GM23338 (cell line): Measurements from ENCODE around the gene ARMC7. TPM values are rescaled to one million over a fixed set of nuclear protein-coding genes. Genes with fewer than 3 reads are reported as not detected.
A peak's percentile ranks its signal among the peaks of the same experiment; 100 is the strongest.
"Not testable (repeated sequence)": the region's sequence is repeated elsewhere in the genome, so short reads cannot be mapped to it uniquely, and the experiment has no call there.

ENCODE experiments used
- ATAC-seq: fragments of 200-7000 bp; cut with Tn5 transposase; 3 replicates; pipeline ENCODE4 v1.9.1; 2020
- DNase-seq: peaks from one replicate; pipeline ENCODE4 v3.0.0-alpha.2; 2015; ENCODE audit warnings: low spot score
- H2AFZ ChIP-seq: fragments of 200-600 bp; sonication (generic); 2 replicates; pipeline ENCODE4 v1.8.0; 2016; ENCODE audit warnings: antibody characterized with exemption, mild to moderate bottlenecking, moderate library complexity
- H3F3A ChIP-seq: fragments of 200-600 bp; sonication (generic); replicated peaks from 2 replicates; pipeline ENCODE4 v1.8.0; 2017; ENCODE audit warnings: antibody characterized with exemption, mixed run types, low read depth
- H3K27ac ChIP-seq: fragments of 200-600 bp; sonication (generic); 2 replicates; pipeline ENCODE4 v1.6.1; 2016; ENCODE audit warnings: low read depth
- H3K27me3 ChIP-seq: fragments of 200-600 bp; sonication (generic); 2 replicates; pipeline ENCODE4 v1.8.0; 2016; ENCODE audit warnings: mild to moderate bottlenecking, mixed run types, moderate library complexity; ENCODE audit not compliant: insufficient read depth
- H3K36me3 ChIP-seq: fragments of 200-600 bp; sonication (generic); 2 replicates; pipeline ENCODE4 v1.8.0; 2016; ENCODE audit warnings: mild to moderate bottlenecking; ENCODE audit not compliant: insufficient read depth
- H3K4me1 ChIP-seq: fragments of 200-600 bp; sonication (generic); 2 replicates; pipeline ENCODE4 v1.8.0; 2016; ENCODE audit warnings: mild to moderate bottlenecking, moderate library complexity; ENCODE audit not compliant: insufficient read depth
- H3K4me2 ChIP-seq: fragments of 200-600 bp; sonication (generic); 2 replicates; pipeline ENCODE4 v1.7.1; 2017; ENCODE audit warnings: mixed run types
- H3K4me3 ChIP-seq: fragments of 200-600 bp; sonication (generic); 2 replicates; pipeline ENCODE4 v1.6.1; 2016; ENCODE audit warnings: mixed run types
- H3K79me2 ChIP-seq: fragments of 200-600 bp; sonication (generic); replicated peaks from 2 replicates; pipeline ENCODE4 v1.8.0; 2017; ENCODE audit warnings: mild to moderate bottlenecking; ENCODE audit not compliant: insufficient read depth
- H3K9me2 ChIP-seq: fragments of 200-600 bp; sonication (generic); 2 replicates; pipeline ENCODE4 v1.8.0; 2017; ENCODE audit not compliant: insufficient read depth
- H4K20me1 ChIP-seq: fragments of 200-600 bp; sonication (generic); replicated peaks from 2 replicates; pipeline ENCODE4 v1.8.0; 2017; ENCODE audit warnings: mild to moderate bottlenecking; ENCODE audit not compliant: insufficient read depth
- H3K27ac Mint-ChIP-seq: 2 replicates; pipeline ENCODE4 v1.8.0; 2020; ENCODE audit warnings: inconsistent platforms, mild to moderate bottlenecking, moderate library complexity, mixed read lengths
- H3K27me3 Mint-ChIP-seq: 3 replicates; pipeline ENCODE4 v1.8.0; 2022; ENCODE audit warnings: low read depth, mild to moderate bottlenecking, moderate library complexity, mixed read lengths, inconsistent platforms; ENCODE audit not compliant: insufficient read depth, poor library complexity
- H3K36me3 Mint-ChIP-seq: 3 replicates; pipeline ENCODE4 v1.8.0; 2021; ENCODE audit warnings: low read depth, mild to moderate bottlenecking, inconsistent platforms, moderate library complexity, mixed read lengths
- H3K4me1 Mint-ChIP-seq: 3 replicates; pipeline ENCODE4 v1.8.0; 2020; ENCODE audit warnings: mild to moderate bottlenecking, inconsistent platforms, mixed read lengths
- H3K4me3 Mint-ChIP-seq: 3 replicates; pipeline ENCODE4 v1.8.0; 2021; ENCODE audit warnings: moderate library complexity, mild to moderate bottlenecking, inconsistent platforms, mixed read lengths
- H3K9me3 Mint-ChIP-seq: 3 replicates; pipeline ENCODE4 v1.8.0; 2020; ENCODE audit warnings: moderate library complexity, mild to moderate bottlenecking, inconsistent platforms, mixed read lengths
- CTCF ChIP-seq, 2 experiments: fragments of 200-600 bp in 1 of 2; sonication (generic) in 1 of 2; conservative IDR thresholded peaks; 2 replicates each; pipeline versions ENCODE4 v1.5.1 to v1.6.1; 2016 to 2017; ENCODE audit warnings: antibody characterized with exemption in 2 of 2, low read depth in 2 of 2, mild to moderate bottlenecking in 2 of 2, moderate library complexity in 1 of 2
- ETS1 ChIP-seq: IDR thresholded peaks from 2 replicates; pipeline ENCODE4 v1.6.1; 2016; ENCODE audit warnings: antibody characterized with exemption
- EZH2 ChIP-seq: fragments of 200-600 bp; sonication (generic); IDR thresholded peaks from one replicate; pipeline ENCODE4 v1.8.0; 2017; ENCODE audit warnings: antibody characterized with exemption, mild to moderate bottlenecking, low read depth; ENCODE audit not compliant: unreplicated experiment
- JUNB ChIP-seq: IDR thresholded peaks from one replicate; pipeline ENCODE4 v1.6.1; 2016; ENCODE audit warnings: antibody characterized with exemption; ENCODE audit not compliant: unreplicated experiment
- NANOG ChIP-seq: IDR thresholded peaks from 2 replicates; pipeline ENCODE4 v1.6.1; 2016; ENCODE audit warnings: antibody characterized with exemption, borderline replicate concordance
- POLR2AphosphoS5 ChIP-seq: IDR thresholded peaks from 2 replicates; pipeline ENCODE4 v1.6.1; 2016; ENCODE audit warnings: antibody characterized with exemption, low read depth
- ZNF114 ChIP-seq: fragments of 250-450 bp; sonication (Bioruptor Pico); IDR thresholded peaks from 2 replicates; pipeline ENCODE4 v1.5.0; 2020; ENCODE audit warnings: mild to moderate bottlenecking, moderate library complexity
- ZNF462 ChIP-seq: fragments of 250-450 bp; sonication (Bioruptor Pico); IDR thresholded peaks from 2 replicates; pipeline ENCODE4 v1.5.0; 2020; ENCODE audit warnings: mild to moderate bottlenecking, moderate library complexity
- polyA plus RNA-seq: library from polyadenylated mRNA; unstranded; fragments of >200 nt; fragmentation: Nextera tagmentation; extraction: Ambion mirVana; gene quantifications from 2 replicates; pipeline ENCODE4 v1.2.1, GENCODE V29; 2016
- total RNA-seq: library from RNA; depleted of rRNA; stranded (reverse); fragments of >200 nt; shearing (Covaris generic); gene quantifications from 2 replicates; pipeline ENCODE4 v1.2.3, GENCODE V29; 2014

The ARMC7 gene
- total and polyA plus RNA-seq, 2 experiments from 2014 or later: 5.6 to 8.4 TPM

GRCh38 chr17:75131278-75132017 lies 21.7 kb downstream of the ARMC7 start, which contains the start of gene NT5C:
NT5C (minus strand) TSS chr17:75131742; CDS start chr17:75131707, 35 bp downstream.
- Histone ChIP-seq H4K20me1 (peaks cover 9% of the 10 kb centered on the region; the same call in 1 of the 2 replicates), H3K79me2 (peaks cover 7% of the 10 kb centered on the region), H3F3A (peaks cover 60% of the 10 kb centered on the region), H3K4me3 (peak within 1 kb of the TSS; percentile 95), H2AFZ (peak within 1 kb of the TSS; percentile 60; the same call in 1 of the 2 replicates), H3K27me3 (no peaks in the 10 kb centered on the region), H3K9me2 (no peaks in the 10 kb centered on the region), H3K4me2 (peak within 1 kb of the TSS; percentile 96), H3K36me3 (peaks cover 13% of the 10 kb centered on the region; the same call in 1 of the 2 replicates), H3K4me1 (peaks cover 14% of the 10 kb centered on the region), H3K27ac (peak within 1 kb of the TSS; percentile 92)
- peaks cover 37% of the 10 kb centered on the region for H3K36me3 Mint-ChIP-seq
- peak within 1 kb of the TSS; percentile 91 for H3K4me3 Mint-ChIP-seq
- TF ChIP-seq ETS1: no peak
- TF ChIP-seq POLR2AphosphoS5: peak; percentile 90
- TF ChIP-seq CTCF (conservative IDR thresholded peaks at IDR 0.05; ENCODE audit: low read depth in 2 of 2): peak; percentile 58 to 73
- no peak for TF ChIP-seq ZNF114
- no peak for TF ChIP-seq ZNF462 (CRISPR knock-in tag)
- no peak for TF ChIP-seq EZH2
- no peak for TF ChIP-seq NANOG
- TF ChIP-seq JUNB: no peak
- peaks cover 30% of the 10 kb centered on the region for H3K27me3 Mint-ChIP-seq
- peak within 1 kb of the TSS; percentile 94 for H3K27ac Mint-ChIP-seq
- peak; percentile 84 for ATAC-seq
- no peaks in the 10 kb centered on the region for H3K9me3 Mint-ChIP-seq
- peaks cover 10% of the 10 kb centered on the region for H3K4me1 Mint-ChIP-seq
- peak; percentile 96 for DNase-seq

- DNase-seq, ATAC-seq, H3K79me2 ChIP-seq, H3K9me2 ChIP-seq, H3K4me1 Mint-ChIP-seq, H3K9me3 Mint-ChIP-seq, H3K27me3 ChIP-seq: not testable (repeated sequence)
- Histone ChIP-seq H3K4me3 (peak overlapping the region; percentile 95), H3K4me1 (peaks cover 14% of the 10 kb centered on the region), H3K4me2 (peak overlapping the region; percentile 96), H3F3A (peaks cover 68% of the 10 kb centered on the region), H4K20me1 (0 out of 2 replicates have a peak, but pooled peaks cover 17% of the 10 kb centered on the region), H2AFZ (peak overlapping the region; percentile 60; the same call in 1 of the 2 replicates), H3K27ac (peak overlapping the region; percentile 92), H3K36me3 (peaks cover 14% of the 10 kb centered on the region; the same call in 1 of the 2 replicates)
- peak overlapping the region; percentile 91 for H3K4me3 Mint-ChIP-seq
- H3K36me3 Mint-ChIP-seq: peaks cover 45% of the 10 kb centered on the region
- peaks cover 30% of the 10 kb centered on the region for H3K27me3 Mint-ChIP-seq
- H3K27ac Mint-ChIP-seq: peak overlapping the region; percentile 94
These were observed 22.5 kb downstream of the ARMC7 start for GRCh38 chr17:75132018-75133000.
